B cell (primary cell): ENCODE results near the gene CTNNA3. TPM values are rescaled to one million over a fixed set of nuclear protein-coding genes. Genes with fewer than 3 reads are reported as not detected.

Source experiments
- ATAC-seq: fragments of 200-7000 bp; cut with Tn5 transposase; one replicate; pipeline ENCODE4 v1.10.0; 2021; ENCODE audit warnings: low read depth, mild to moderate bottlenecking, moderate number of reproducible peaks, moderate library complexity
- CTCF ChIA-PET: fragments of 350-600 bp; sonication (Branson Sonifier 250); formaldehyde crosslinking; loops from one replicate; lab custom pipeline; 2021; ENCODE audit warnings: antibody characterized with exemption, inconsistent platforms; lab: Charles Lee
- POLR2A ChIA-PET: fragments of 350-600 bp; sonication (Branson Sonifier 250); formaldehyde crosslinking; loops from one replicate; lab custom pipeline; 2021; ENCODE audit warnings: antibody characterized with exemption; lab: Charles Lee
- DNase-seq: peaks from one replicate; pipeline ENCODE4 v3.0.0; 2013
- H2AFZ ChIP-seq: 2 replicates; pipeline ENCODE4 v1.6.1; 2012; ENCODE audit warnings: mild to moderate bottlenecking, low read depth, low read length; ENCODE audit not compliant: insufficient read depth, poor library complexity, severe bottlenecking
- H3K27ac ChIP-seq, 2 donors: 1 replicate in 1 of 2; 2 replicates in 1 of 2; pipeline ENCODE4 v1.5.1; 2012 to 2013; ENCODE audit warnings: low read length in 2 of 2, mild to moderate bottlenecking in 2 of 2, moderate library complexity in 1 of 2
- H3K27me3 ChIP-seq, 4 experiments: fragments of 200-600 bp in 1 of 4; sonication (generic) in 1 of 4; replicated peaks in 1 of 4; 1 replicate in 2 of 4; 2 replicates in 2 of 4; pipeline versions ENCODE4 v1.6.1 to v1.7.0; 2013 to 2016; ENCODE audit warnings: low read length in 3 of 4, mild to moderate bottlenecking in 2 of 4, mixed read lengths in 1 of 4, moderate library complexity in 1 of 4; ENCODE audit not compliant: insufficient read depth in 4 of 4, control insufficient read depth in 3 of 4; ENCODE audit errors: control extremely low read depth in 1 of 4
- H3K36me3 ChIP-seq, 2 experiments: replicated peaks in 1 of 2; 1 replicate in 1 of 2; 2 replicates in 1 of 2; pipeline versions ENCODE4 v1.6.1 to v1.7.1; 2013; ENCODE audit warnings: low read length in 1 of 2; ENCODE audit not compliant: insufficient read depth in 2 of 2, control insufficient read depth in 1 of 2; ENCODE audit errors: control extremely low read depth in 1 of 2, extremely low read depth in 1 of 2
- H3K4me1 ChIP-seq, 2 donors: fragments of 200-600 bp in 1 of 2; sonication (generic) in 1 of 2; 1 replicate in 1 of 2; 2 replicates in 1 of 2; pipeline versions ENCODE4 v1.5.1 to v1.6.1; 2013 to 2017; ENCODE audit warnings: low read length in 2 of 2; ENCODE audit not compliant: control insufficient read depth in 2 of 2, insufficient read depth in 2 of 2
- H3K4me2 ChIP-seq: replicated peaks from 2 replicates; pipeline ENCODE3; 2012; ENCODE audit warnings: mild to moderate bottlenecking, low read depth, low read length; ENCODE audit not compliant: poor library complexity, severe bottlenecking
- H3K4me3 ChIP-seq, 5 experiments: fragments of 200-600 bp in 1 of 5; sonication (generic) in 1 of 5; 1 replicate in 3 of 5; 2 replicates in 2 of 5; pipeline versions ENCODE4 v1.5.1 to v1.7.0; 2011 to 2016; ENCODE audit warnings: low read length in 4 of 5, mild to moderate bottlenecking in 4 of 5, low read depth in 2 of 5, control low read depth in 1 of 5, moderate library complexity in 1 of 5; ENCODE audit not compliant: insufficient read depth in 1 of 5; ENCODE audit errors: control extremely low read depth in 1 of 5, extremely low read depth in 1 of 5
- H3K79me2 ChIP-seq: fragments of 200-600 bp; sonication (generic); one replicate; pipeline ENCODE4 v1.6.0; 2016; ENCODE audit warnings: low read length; ENCODE audit not compliant: control insufficient read depth, insufficient read depth
- H3K9ac ChIP-seq: fragments of 200-600 bp; sonication (generic); 2 replicates; pipeline ENCODE4 v1.6.1; 2017; ENCODE audit warnings: mild to moderate bottlenecking, low read length, moderate library complexity
- H3K9me3 ChIP-seq, 3 donors: one replicate each; pipeline versions ENCODE4 v1.6.1 to v1.7.1; 2013; ENCODE audit warnings: low read length in 2 of 3; ENCODE audit not compliant: control insufficient read depth in 2 of 3, insufficient read depth in 1 of 3; ENCODE audit errors: control extremely low read depth in 1 of 3
- H4K20me1 ChIP-seq: 2 replicates; pipeline ENCODE4 v1.6.0; 2012; ENCODE audit warnings: mild to moderate bottlenecking, low read length; ENCODE audit not compliant: insufficient read depth, control insufficient read depth, poor library complexity, severe bottlenecking
- H3K27ac Mint-ChIP-seq: one replicate; pipeline ENCODE4 v1.8.0; 2021; ENCODE audit warnings: mixed read lengths
- H3K27me3 Mint-ChIP-seq: one replicate; pipeline ENCODE4 v1.8.0; 2021; ENCODE audit warnings: mixed read lengths
- H3K4me1 Mint-ChIP-seq: one replicate; pipeline ENCODE4 v1.8.0; 2021; ENCODE audit warnings: mixed read lengths
- H3K4me3 Mint-ChIP-seq: one replicate; pipeline ENCODE4 v1.8.0; 2021; ENCODE audit warnings: mixed read lengths
- H3K9me3 Mint-ChIP-seq: one replicate; pipeline ENCODE4 v1.8.0; 2022; ENCODE audit warnings: mixed read lengths; ENCODE audit not compliant: insufficient read depth
- EZH2 ChIP-seq: IDR thresholded peaks from 2 replicates; pipeline ENCODE4 v1.6.1; 2012; ENCODE audit warnings: borderline replicate concordance, low read depth, mild to moderate bottlenecking, moderate library complexity, low read length; ENCODE audit not compliant: insufficient read depth, poor library complexity, severe bottlenecking
- WGBS: methylation state at CpG from one replicate; pipeline ENCODE4 v1.1.5; 2013; ENCODE audit warnings: missing lambda C conversion rate; ENCODE audit not compliant: insufficient coverage; 5-methylcytosine and 5-hydroxymethylcytosine counted together
- intact Hi-C: fragments of 100-400 bp; cut with micrococcal nuclease; formaldehyde crosslinking; loops from one replicate; pipeline ENCODE4 v1.10.0; 2022
- polyA plus RNA-seq: library from polyadenylated mRNA; depleted of rRNA; stranded (reverse); fragments of >200 nt; gene quantifications from 2 replicates; pipeline ENCODE4 v1.2.3, GENCODE V29; 2012
- total RNA-seq, 2 donors: library from RNA; stranded (reverse); fragments of 120-200 nt in 1 of 2; gene quantifications; 1 replicate in 1 of 2; 2 replicates in 1 of 2; pipeline versions ENCODE4 v1.2.3 to v1.2.4, GENCODE V29; 2013 to 2022
- TF ChIP-seq, protein P1 (sequence below): fragments of 200-600 bp; IDR thresholded peaks from one replicate; pipeline ENCODE4 v1.8.0; 2022; ENCODE audit warnings: antibody characterized with exemption, mild to moderate bottlenecking

CTNNA3 gene
- total and polyA plus RNA-seq, 2 donors (not counting 1 experiment from before 2014, with no cell fraction given), result 0.01 TPM; not detected in 1

DNA sequence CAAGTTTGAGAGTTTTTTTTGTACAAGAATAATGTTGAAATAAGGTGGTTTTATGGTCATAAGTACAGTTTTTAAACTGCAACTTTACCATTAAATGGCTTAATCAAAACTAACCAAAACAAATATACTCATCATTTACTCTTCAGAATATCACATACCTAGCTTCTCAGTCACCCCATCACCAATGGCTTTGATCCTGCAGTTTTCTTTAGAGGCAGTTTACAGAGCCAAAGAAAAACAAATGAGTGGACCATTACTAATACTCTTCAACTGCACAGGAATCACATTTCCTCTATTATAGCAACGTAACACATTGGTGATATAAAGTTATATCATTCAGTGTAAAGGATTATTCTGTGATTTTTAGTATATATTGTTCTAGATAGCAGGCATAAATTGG is 1346.3 kb downstream of the CTNNA3 start:
- peaks cover 0 to 5% (median 0%) of the 10 kb centered on the region in 3 donors for H3K9me3 ChIP-seq
- POLR2A ChIA-PET, result no interaction called here
- H3K27me3 Mint-ChIP-seq, result no peaks in the 10 kb centered on the region
- WGBS, result no CpG with 5 or more reads among the region's 1 CpG
- H3K27ac Mint-ChIP-seq, result no peak overlapping the region
- CTCF ChIA-PET, result no interaction called here
- no peaks in the 10 kb centered on the region for H3K4me1 Mint-ChIP-seq
- peaks cover 9% of the 10 kb centered on the region for H3K9me3 Mint-ChIP-seq
- no peaks in the 10 kb centered on the region for H3K79me2 ChIP-seq
- no peak overlapping the region for H3K9ac ChIP-seq
- no peaks in the 10 kb centered on the region for H3K27me3 ChIP-seq
- no peak overlapping the region for H3K27ac ChIP-seq
- no peaks in the 10 kb centered on the region for H3K4me1 ChIP-seq
- ATAC-seq (no peak), DNase-seq (no peak)
- H3K4me2 ChIP-seq, result no peak overlapping the region
- no peak overlapping the region for H2AFZ ChIP-seq
- H4K20me1 ChIP-seq, result no peaks in the 10 kb centered on the region
- H3K4me3 Mint-ChIP-seq, result no peak overlapping the region
- no peaks in the 10 kb centered on the region for H3K36me3 ChIP-seq
- TF ChIP-seq, protein P1, sequence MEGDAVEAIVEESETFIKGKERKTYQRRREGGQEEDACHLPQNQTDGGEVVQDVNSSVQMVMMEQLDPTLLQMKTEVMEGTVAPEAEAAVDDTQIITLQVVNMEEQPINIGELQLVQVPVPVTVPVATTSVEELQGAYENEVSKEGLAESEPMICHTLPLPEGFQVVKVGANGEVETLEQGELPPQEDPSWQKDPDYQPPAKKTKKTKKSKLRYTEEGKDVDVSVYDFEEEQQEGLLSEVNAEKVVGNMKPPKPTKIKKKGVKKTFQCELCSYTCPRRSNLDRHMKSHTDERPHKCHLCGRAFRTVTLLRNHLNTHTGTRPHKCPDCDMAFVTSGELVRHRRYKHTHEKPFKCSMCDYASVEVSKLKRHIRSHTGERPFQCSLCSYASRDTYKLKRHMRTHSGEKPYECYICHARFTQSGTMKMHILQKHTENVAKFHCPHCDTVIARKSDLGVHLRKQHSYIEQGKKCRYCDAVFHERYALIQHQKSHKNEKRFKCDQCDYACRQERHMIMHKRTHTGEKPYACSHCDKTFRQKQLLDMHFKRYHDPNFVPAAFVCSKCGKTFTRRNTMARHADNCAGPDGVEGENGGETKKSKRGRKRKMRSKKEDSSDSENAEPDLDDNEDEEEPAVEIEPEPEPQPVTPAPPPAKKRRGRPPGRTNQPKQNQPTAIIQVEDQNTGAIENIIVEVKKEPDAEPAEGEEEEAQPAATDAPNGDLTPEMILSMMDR, result no peak
- TF ChIP-seq EZH2, result no peak
- intact Hi-C loops, result no loop called here
- no peak overlapping the region for H3K4me3 ChIP-seq

DNA sequence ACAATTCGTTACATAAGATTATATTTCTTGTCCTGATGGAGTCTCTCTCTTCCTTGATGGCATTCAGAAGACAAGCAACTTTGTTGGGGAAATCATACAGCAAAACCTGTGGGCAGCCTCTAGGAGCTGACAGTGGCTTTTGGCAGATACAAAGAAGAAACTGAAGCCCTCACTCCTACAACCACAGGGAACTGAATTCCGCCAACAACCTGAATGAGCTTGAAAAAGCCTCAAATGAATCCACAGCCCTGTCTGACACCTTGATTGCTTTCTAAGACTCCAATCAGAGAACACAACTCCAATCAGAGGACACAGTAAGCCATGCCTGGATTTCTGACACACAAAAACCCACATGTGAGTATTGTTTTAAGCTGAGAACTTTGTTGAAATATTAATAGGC is 1346.9 kb downstream of the CTNNA3 start:
- intact Hi-C loops, result no loop called here
- no peaks in the 10 kb centered on the region for H3K36me3 ChIP-seq
- no peaks in the 10 kb centered on the region for H3K79me2 ChIP-seq
- H3K4me3 ChIP-seq, result no peak overlapping the region
- TF ChIP-seq, protein P1, result no peak
- no peak for TF ChIP-seq EZH2
- Mint-ChIP-seq H3K27me3 (no peaks in the 10 kb centered on the region), H3K4me3 (no peak overlapping the region), H3K27ac (no peak overlapping the region), H3K9me3 (peaks cover 9% of the 10 kb centered on the region), H3K4me1 (no peaks in the 10 kb centered on the region)
- 92% methylated on average over 2 of the region's 2 CpGs for WGBS
- no peaks in the 10 kb centered on the region for H3K27me3 ChIP-seq
- H4K20me1 ChIP-seq, result no peaks in the 10 kb centered on the region
- H3K4me2 ChIP-seq, result no peak overlapping the region
- POLR2A ChIA-PET, result no interaction called here
- DNase-seq (no peak), ATAC-seq (no peak)
- H3K27ac ChIP-seq, result no peak overlapping the region
- H2AFZ ChIP-seq, result no peak overlapping the region
- no peak overlapping the region for H3K9ac ChIP-seq
- H3K9me3 ChIP-seq, result peaks cover 0 to 5% (median 0%) of the 10 kb centered on the region in 3 donors
- no peaks in the 10 kb centered on the region for H3K4me1 ChIP-seq
- CTCF ChIA-PET, result no interaction called here
